NB4 (cell line): Measurements from ENCODE around the gene CCL7.

Source experiments
- DNase-seq: peaks from one replicate; pipeline ENCODE4 v3.0.0; 2010; ENCODE audit warnings: low read depth
- H3K4me3 ChIP-seq: one replicate; pipeline ENCODE4 v1.5.1; 2011; ENCODE audit warnings: mild to moderate bottlenecking, low read depth, low read length, moderate library complexity
- MAX ChIP-seq: IDR thresholded peaks from 2 replicates; pipeline ENCODE4 v1.6.1; 2011; ENCODE audit warnings: low read depth, low read length
- MYC ChIP-seq: IDR thresholded peaks from 2 replicates; pipeline ENCODE4 v1.6.1; 2011; ENCODE audit warnings: low read depth, low read length
- POLR2A ChIP-seq: IDR thresholded peaks from 2 replicates; pipeline ENCODE4 v1.6.1; 2011; ENCODE audit warnings: mild to moderate bottlenecking; ENCODE audit not compliant: insufficient read length; ENCODE audit errors: extremely low read depth
- TF ChIP-seq, protein P1 (sequence below): IDR thresholded peaks from one replicate; pipeline ENCODE4 v1.5.1; 2012; ENCODE audit warnings: low read depth, low read length

CCL7 gene

GRCh38 chr17:34319039-34319483 is 49.0 kb downstream of the CCL7 start, which contains the start of gene CCL8:
CCL8 (plus strand) TSS chr17:34319435; CDS start chr17:34319502, 67 bp downstream.
- TF ChIP-seq MAX (no peak), MYC (no peak), POLR2A (no peak)
- TF ChIP-seq, protein P1, sequence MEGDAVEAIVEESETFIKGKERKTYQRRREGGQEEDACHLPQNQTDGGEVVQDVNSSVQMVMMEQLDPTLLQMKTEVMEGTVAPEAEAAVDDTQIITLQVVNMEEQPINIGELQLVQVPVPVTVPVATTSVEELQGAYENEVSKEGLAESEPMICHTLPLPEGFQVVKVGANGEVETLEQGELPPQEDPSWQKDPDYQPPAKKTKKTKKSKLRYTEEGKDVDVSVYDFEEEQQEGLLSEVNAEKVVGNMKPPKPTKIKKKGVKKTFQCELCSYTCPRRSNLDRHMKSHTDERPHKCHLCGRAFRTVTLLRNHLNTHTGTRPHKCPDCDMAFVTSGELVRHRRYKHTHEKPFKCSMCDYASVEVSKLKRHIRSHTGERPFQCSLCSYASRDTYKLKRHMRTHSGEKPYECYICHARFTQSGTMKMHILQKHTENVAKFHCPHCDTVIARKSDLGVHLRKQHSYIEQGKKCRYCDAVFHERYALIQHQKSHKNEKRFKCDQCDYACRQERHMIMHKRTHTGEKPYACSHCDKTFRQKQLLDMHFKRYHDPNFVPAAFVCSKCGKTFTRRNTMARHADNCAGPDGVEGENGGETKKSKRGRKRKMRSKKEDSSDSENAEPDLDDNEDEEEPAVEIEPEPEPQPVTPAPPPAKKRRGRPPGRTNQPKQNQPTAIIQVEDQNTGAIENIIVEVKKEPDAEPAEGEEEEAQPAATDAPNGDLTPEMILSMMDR = no peak
- DNase-seq = no peak
- H3K4me3 ChIP-seq = no peak within 1 kb of the TSS
